T follicular helper cell (primary cell): ENCODE data around the gene MYOM1.
"Not testable (repeated sequence)": the region's sequence is repeated elsewhere in the genome, so short reads cannot be mapped to it uniquely, and the experiment has no call there.

Experiments used
- DNase-seq: peaks from one replicate; pipeline ENCODE4 v3.0.0-alpha.2; 2020; ENCODE audit warnings: low read depth

Gene MYOM1

DNA sequence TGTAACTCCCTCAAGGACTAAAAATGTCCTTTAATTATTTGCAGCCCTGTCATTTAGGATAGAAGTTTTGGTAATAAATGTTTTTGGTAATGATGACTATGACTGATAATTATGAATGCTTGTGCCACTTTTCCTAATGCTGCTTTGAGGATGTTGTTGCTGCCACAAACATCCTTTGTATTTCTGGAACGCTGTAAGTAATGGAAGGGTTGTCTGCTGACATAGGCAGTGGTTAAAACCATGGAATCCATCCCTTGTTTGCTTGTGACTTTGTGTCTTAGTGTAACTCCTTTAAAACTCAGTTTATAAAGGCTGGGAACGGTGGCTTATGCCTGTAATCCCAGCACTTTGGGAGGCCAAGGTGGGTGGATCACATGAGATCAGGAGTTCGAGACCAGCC, 187.0 kb downstream of the MYOM1 start:
- no peak for DNase-seq

- no peak for DNase-seq
Observed at GRCh38 chr18:3029215-3029952, 190.4 kb downstream of the MYOM1 start.

DNA sequence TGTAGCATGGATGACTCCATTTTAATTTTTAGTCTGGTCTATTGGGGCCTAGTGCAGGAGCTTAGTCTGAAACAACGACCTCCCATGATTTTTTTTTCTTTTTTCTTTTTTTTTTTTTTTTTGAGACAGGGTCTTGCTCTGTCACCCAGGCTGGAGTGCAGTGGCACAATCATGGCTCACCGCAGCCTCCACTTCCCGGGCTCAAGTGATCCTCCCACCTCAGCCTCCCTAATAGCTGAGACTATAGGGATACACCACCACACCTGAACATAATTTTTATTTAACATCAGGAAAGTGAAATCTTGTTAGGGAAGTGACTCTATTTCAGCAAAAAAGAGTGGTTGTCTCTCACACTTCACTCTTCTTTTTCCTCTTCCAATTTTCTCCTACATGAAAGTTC, 191.7 kb downstream of the MYOM1 start:
- not testable (repeated sequence) for DNase-seq

GRCh38 chr18:3027370-3027891, 192.3 kb downstream of the MYOM1 start:
- no peak for DNase-seq

GRCh38 chr18:3025544-3025943, 194.2 kb downstream of the MYOM1 start:
- no peak for DNase-seq

DNA sequence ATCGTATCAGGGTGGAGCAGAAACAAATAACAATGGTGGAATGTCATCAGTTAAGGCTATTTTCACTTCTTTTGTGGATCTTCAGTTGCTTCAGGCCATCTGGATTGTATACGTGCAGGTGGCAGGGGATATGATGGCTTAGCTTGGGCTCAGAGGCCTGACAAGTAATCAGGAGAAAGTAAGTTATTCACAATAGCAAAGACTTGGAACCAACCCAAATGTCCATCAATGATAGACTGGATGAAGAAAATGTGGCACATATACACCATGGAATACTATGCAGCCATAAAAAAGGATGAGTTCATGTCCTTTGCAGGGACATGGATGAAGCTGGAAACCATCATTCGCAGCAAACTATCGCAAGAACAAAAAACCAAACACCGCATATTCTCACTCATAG, 196.2 kb downstream of the MYOM1 start:
- not testable (repeated sequence) for DNase-seq
